Astrocyte (in vitro differentiated cells and primary cell): ENCODE data around the gene PSEN1. TPM values are rescaled to one million over a fixed set of nuclear protein-coding genes. Genes with fewer than 3 reads are reported as not detected.

ENCODE experiments used
- DNase-seq: peaks from one replicate; pipeline ENCODE4 v3.0.0-alpha.2; 2010; ENCODE audit warnings: low read depth
- FAIRE-seq: peaks from 2 replicates; lab custom pipeline; 2011; peaks lifted over from hg19 to GRCh38; lab: Jason Lieb, UNC
- H2AFZ ChIP-seq: 2 replicates; pipeline ENCODE4 v1.6.0; 2012; ENCODE audit warnings: low read depth, low read length, inconsistent platforms
- H3K27ac ChIP-seq: 2 replicates; pipeline ENCODE4 v1.5.1; 2011; ENCODE audit warnings: low read depth, low read length, inconsistent platforms
- H3K27me3 ChIP-seq: 2 replicates; pipeline ENCODE4 v1.6.0; 2011; ENCODE audit warnings: low read length, inconsistent platforms; ENCODE audit not compliant: insufficient read depth
- H3K36me3 ChIP-seq: 2 replicates; pipeline ENCODE4 v1.5.1; 2011; ENCODE audit warnings: low read length, inconsistent platforms; ENCODE audit not compliant: insufficient read depth
- H3K4me1 ChIP-seq: 2 replicates; pipeline ENCODE4 v1.5.1; 2011; ENCODE audit warnings: low read length, inconsistent platforms; ENCODE audit not compliant: insufficient read depth
- H3K4me2 ChIP-seq: 2 replicates; pipeline ENCODE4 v1.6.0; 2012; ENCODE audit warnings: low read length, inconsistent platforms
- H3K4me3 ChIP-seq: 2 replicates; pipeline ENCODE4 v1.5.1; 2011; ENCODE audit warnings: low read depth, mild to moderate bottlenecking, low read length, inconsistent platforms; ENCODE audit not compliant: insufficient read depth
- H3K79me2 ChIP-seq: 2 replicates; pipeline ENCODE4 v1.6.0; 2012; ENCODE audit warnings: mild to moderate bottlenecking, low read length, inconsistent platforms; ENCODE audit not compliant: insufficient read depth
- H3K9ac ChIP-seq: 2 replicates; pipeline ENCODE4 v1.6.0; 2012; ENCODE audit warnings: mild to moderate bottlenecking, low read length, inconsistent platforms
- H3K9me3 ChIP-seq: 2 replicates; pipeline ENCODE4 v1.5.1; 2012; ENCODE audit warnings: low read depth, mild to moderate bottlenecking, low read length, inconsistent platforms; ENCODE audit not compliant: insufficient read depth
- H4K20me1 ChIP-seq: 2 replicates; pipeline ENCODE4 v1.6.0; 2012; ENCODE audit warnings: low read length, inconsistent platforms; ENCODE audit not compliant: insufficient read depth
- H3K27ac Mint-ChIP-seq: one replicate; pipeline ENCODE4 v1.8.0; 2021; ENCODE audit warnings: mild to moderate bottlenecking, mixed read lengths; ENCODE audit not compliant: unreplicated experiment
- H3K27me3 Mint-ChIP-seq: one replicate; pipeline ENCODE4 v1.8.0; 2021; ENCODE audit warnings: low read depth, mixed read lengths; ENCODE audit not compliant: unreplicated experiment
- H3K36me3 Mint-ChIP-seq: one replicate; pipeline ENCODE4 v1.8.0; 2021; ENCODE audit warnings: low read depth, mixed read lengths; ENCODE audit not compliant: unreplicated experiment
- H3K4me1 Mint-ChIP-seq: one replicate; pipeline ENCODE4 v1.8.0; 2021; ENCODE audit warnings: low read depth, mixed read lengths; ENCODE audit not compliant: unreplicated experiment
- H3K4me3 Mint-ChIP-seq: one replicate; pipeline ENCODE4 v1.8.0; 2021; ENCODE audit warnings: mild to moderate bottlenecking, moderate library complexity, mixed read lengths; ENCODE audit not compliant: unreplicated experiment
- H3K9me3 Mint-ChIP-seq: one replicate; pipeline ENCODE4 v1.8.0; 2021; ENCODE audit warnings: mild to moderate bottlenecking, mixed read lengths; ENCODE audit not compliant: unreplicated experiment
- EZH2 ChIP-seq: IDR thresholded peaks from 2 replicates; pipeline ENCODE4 v1.6.1; 2012; ENCODE audit warnings: mild to moderate bottlenecking, low read length, inconsistent platforms; ENCODE audit not compliant: insufficient read depth
- total RNA-seq: library from RNA; stranded (reverse); gene quantifications from 2 replicates; pipeline ENCODE4 v1.2.1, GENCODE V29; 2021
- TF ChIP-seq, protein P1 (sequence below): IDR thresholded peaks from 2 replicates; pipeline ENCODE4 v1.5.1; 2011; ENCODE audit warnings: low read depth, mild to moderate bottlenecking, inconsistent platforms, low read length, moderate library complexity; ENCODE audit not compliant: insufficient read depth

Gene PSEN1
- total RNA-seq, 1 donor from 2014 or later: 89.5 TPM

GRCh38 chr14:73249564-73250316 lies 113.4 kb downstream of the PSEN1 start:
- TF ChIP-seq EZH2: no peak
- TF ChIP-seq, protein P1, sequence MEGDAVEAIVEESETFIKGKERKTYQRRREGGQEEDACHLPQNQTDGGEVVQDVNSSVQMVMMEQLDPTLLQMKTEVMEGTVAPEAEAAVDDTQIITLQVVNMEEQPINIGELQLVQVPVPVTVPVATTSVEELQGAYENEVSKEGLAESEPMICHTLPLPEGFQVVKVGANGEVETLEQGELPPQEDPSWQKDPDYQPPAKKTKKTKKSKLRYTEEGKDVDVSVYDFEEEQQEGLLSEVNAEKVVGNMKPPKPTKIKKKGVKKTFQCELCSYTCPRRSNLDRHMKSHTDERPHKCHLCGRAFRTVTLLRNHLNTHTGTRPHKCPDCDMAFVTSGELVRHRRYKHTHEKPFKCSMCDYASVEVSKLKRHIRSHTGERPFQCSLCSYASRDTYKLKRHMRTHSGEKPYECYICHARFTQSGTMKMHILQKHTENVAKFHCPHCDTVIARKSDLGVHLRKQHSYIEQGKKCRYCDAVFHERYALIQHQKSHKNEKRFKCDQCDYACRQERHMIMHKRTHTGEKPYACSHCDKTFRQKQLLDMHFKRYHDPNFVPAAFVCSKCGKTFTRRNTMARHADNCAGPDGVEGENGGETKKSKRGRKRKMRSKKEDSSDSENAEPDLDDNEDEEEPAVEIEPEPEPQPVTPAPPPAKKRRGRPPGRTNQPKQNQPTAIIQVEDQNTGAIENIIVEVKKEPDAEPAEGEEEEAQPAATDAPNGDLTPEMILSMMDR: no peak
- Histone ChIP-seq H3K79me2 (no peaks in the 10 kb centered on the region), H3K9me3 (no peaks in the 10 kb centered on the region), H3K27ac (no peak overlapping the region), H3K4me1 (peaks cover 6% of the 10 kb centered on the region), H3K4me2 (no peak overlapping the region), H3K27me3 (peaks cover 3% of the 10 kb centered on the region), H3K4me3 (no peak overlapping the region), H3K9ac (no peak overlapping the region), H2AFZ (no peak overlapping the region), H3K36me3 (no peaks in the 10 kb centered on the region), H4K20me1 (no peaks in the 10 kb centered on the region)
- FAIRE-seq: no peak
- H3K9me3 Mint-ChIP-seq: no peaks in the 10 kb centered on the region
- peaks cover 3% of the 10 kb centered on the region for H3K36me3 Mint-ChIP-seq
- DNase-seq: no peak
- H3K4me1 Mint-ChIP-seq: peaks cover 4% of the 10 kb centered on the region
- no peak overlapping the region for H3K27ac Mint-ChIP-seq
- H3K27me3 Mint-ChIP-seq: no peaks in the 10 kb centered on the region
- no peak overlapping the region for H3K4me3 Mint-ChIP-seq

DNA sequence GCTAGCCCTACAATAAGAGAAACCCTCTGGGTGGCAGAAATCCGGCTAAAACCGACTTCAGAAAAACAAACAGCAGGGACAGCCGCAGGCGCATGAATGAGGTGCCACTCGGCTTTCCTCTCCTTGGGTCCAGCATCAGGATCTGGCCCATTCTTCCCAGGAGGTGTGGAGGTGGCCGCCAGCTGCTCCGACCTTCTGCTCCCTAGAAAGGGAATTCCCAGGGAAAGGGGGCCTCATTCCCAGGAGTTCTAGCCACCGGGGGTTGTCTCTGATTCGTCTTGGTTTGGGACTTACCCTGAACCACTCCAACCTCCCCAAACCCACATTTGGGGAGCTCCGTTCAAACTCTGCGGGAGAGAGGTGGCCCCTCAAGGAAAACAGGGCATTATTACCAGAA lies 114.0 kb downstream of the PSEN1 start:
- FAIRE-seq (no peak), DNase-seq (no peak)
- Histone ChIP-seq H3K36me3 (no peaks in the 10 kb centered on the region), H2AFZ (no peak overlapping the region), H3K4me2 (no peak overlapping the region), H3K27me3 (no peaks in the 10 kb centered on the region), H3K4me1 (peaks cover 6% of the 10 kb centered on the region), H3K9me3 (no peaks in the 10 kb centered on the region), H3K9ac (no peak overlapping the region), H3K27ac (no peak overlapping the region), H3K79me2 (no peaks in the 10 kb centered on the region), H3K4me3 (no peak overlapping the region), H4K20me1 (no peaks in the 10 kb centered on the region)
- Mint-ChIP-seq H3K9me3 (no peaks in the 10 kb centered on the region), H3K36me3 (peaks cover 3% of the 10 kb centered on the region), H3K27me3 (peaks cover 3% of the 10 kb centered on the region), H3K4me1 (peaks cover 4% of the 10 kb centered on the region), H3K27ac (no peak overlapping the region), H3K4me3 (no peak overlapping the region)
- TF ChIP-seq, protein P1: no peak
- TF ChIP-seq EZH2: no peak
